ENCODE measurements around the gene FSTL3. TPM values are rescaled to one million over a fixed set of nuclear protein-coding genes. Genes with fewer than 3 reads are reported as not detected.

Gene FSTL3
- total RNA-seq, 1 experiment from 2014 or later, result 29.1 TPM

- Histone ChIP-seq H3K36me3 (ENCODE audit: control insufficient read depth in 1 of 2, insufficient read depth in 2 of 2, low read length in 2 of 2) (no peaks in the 10 kb centered on the region; a peak in 1 of 4 replicates), H3K4me3 (replicated peaks in 1 of 2; ENCODE audit: low read depth in 1 of 2, low read length in 2 of 2) (peak overlapping the region; percentile 62 to 85), H3K9ac (ENCODE audit: low read length) (peak overlapping the region; percentile 90), H3K9me3 (ENCODE audit: control insufficient read depth in 1 of 2, insufficient read depth in 1 of 2, low read depth in 1 of 2, low read length in 2 of 2) (no peaks in the 10 kb centered on the region), H2AFZ (ENCODE audit: low read depth, low read length, poor library complexity, severe bottlenecking) (no peak overlapping the region), H3K9me2 (ENCODE audit: insufficient read depth) (no peaks in the 10 kb centered on the region), H4K20me1 (ENCODE audit: insufficient read depth) (no peaks in the 10 kb centered on the region), H3K27me3 (ENCODE audit: insufficient read depth, low read length) (no peaks in the 10 kb centered on the region), H3K4me2 (ENCODE audit: low read length) (peak overlapping the region; percentile 98), H3K27ac (ENCODE audit: low read depth, low read length) (peak overlapping the region; percentile 75), H3K79me2 (ENCODE audit: insufficient read depth, low read length) (peaks cover 22% of the 10 kb centered on the region; the same call in 1 of the 2 replicates), H3K4me1 (ENCODE audit: control insufficient read depth in 1 of 2, insufficient read depth in 2 of 2, low read length in 2 of 2) (peaks cover 21 to 48% of the 10 kb centered on the region in 2 experiments)
- CTCF ChIA-PET, result interaction anchor here (0.6 to 1.4 kb wide), 2 partner anchors 14 to 564 kb away, joined by 5 to 6 read pairs; partner anchors contain the start of gene RNF126
- POLR2A ChIA-PET, result interaction anchor here (1.1 to 1.5 kb wide), 5 partner anchors 11 to 75 kb away, joined by 4 to 5 read pairs (median 4); partner anchors contain the start of genes MISP and RNF126
- intact Hi-C loops (cut with micrococcal nuclease), result no loop called here
- no peak for TF ChIP-seq EZH2phosphoT487 (IDR thresholded peaks at IDR 0.05; ENCODE audit: borderline replicate concordance)
- no peak for TF ChIP-seq CBX3 (IDR thresholded peaks at IDR 0.05; ENCODE audit: low read depth)
- peak; percentile 67 for TF ChIP-seq POLR2AphosphoS5 (IDR thresholded peaks at IDR 0.05; ENCODE audit: low read depth, low read length)
- no peak for TF ChIP-seq ZBTB33 (IDR thresholded peaks at IDR 0.05; ENCODE audit: extremely low read depth, insufficient replicate concordance, low read length)
- no peak for TF ChIP-seq FOSL1 (IDR thresholded peaks at IDR 0.05; ENCODE audit: low read depth)
- peak; percentile 76 for TF ChIP-seq MAX (IDR thresholded peaks at IDR 0.05)
- TF ChIP-seq SP1 (IDR thresholded peaks at IDR 0.05; ENCODE audit: low read depth), result no peak
- TF ChIP-seq EZH2 (IDR thresholded peaks at IDR 0.05), result no peak
- BruUV-seq (replicated peaks), result no TSS peak
- ATAC-seq (peak; percentile 14; the same call in 1 of the 2 replicates), DNase-seq (ENCODE audit: low read depth, low spot score) (no peak)
- RAD21 ChIA-PET (ENCODE audit: low non-redundant PET in 1 of 2, low total read pairs in 2 of 2, uncharacterized antibody in 2 of 2, unreplicated experiment in 2 of 2), result interaction anchor here in 1 of 2 experiments (1.0 kb wide), 2 partner anchors 14 to 57 kb away, joined by 4 to 6 read pairs; partner anchors contain the start of gene RNF126
Observed at GRCh38 chr19:677201-677600, 1.0 kb downstream of the FSTL3 start.
